Stimulated activated CD8-positive, alpha-beta memory T cell treated with anti-CD3 and anti-CD28 coated beads, Interleukin-7, amount 100 ng/mL, for 1 hour (primary cell): Measurements from ENCODE around the gene AP4M1.
"Not testable (repeated sequence)": the region's sequence is repeated elsewhere in the genome, so short reads cannot be mapped to it uniquely, and the experiment has no call there.

Experiments
- DNase-seq, 2 donors: peaks; one replicate each; pipeline ENCODE4 v3.0.0-alpha.2; 2020; ENCODE audit warnings: low read depth in 2 of 2

AP4M1 gene

DNA sequence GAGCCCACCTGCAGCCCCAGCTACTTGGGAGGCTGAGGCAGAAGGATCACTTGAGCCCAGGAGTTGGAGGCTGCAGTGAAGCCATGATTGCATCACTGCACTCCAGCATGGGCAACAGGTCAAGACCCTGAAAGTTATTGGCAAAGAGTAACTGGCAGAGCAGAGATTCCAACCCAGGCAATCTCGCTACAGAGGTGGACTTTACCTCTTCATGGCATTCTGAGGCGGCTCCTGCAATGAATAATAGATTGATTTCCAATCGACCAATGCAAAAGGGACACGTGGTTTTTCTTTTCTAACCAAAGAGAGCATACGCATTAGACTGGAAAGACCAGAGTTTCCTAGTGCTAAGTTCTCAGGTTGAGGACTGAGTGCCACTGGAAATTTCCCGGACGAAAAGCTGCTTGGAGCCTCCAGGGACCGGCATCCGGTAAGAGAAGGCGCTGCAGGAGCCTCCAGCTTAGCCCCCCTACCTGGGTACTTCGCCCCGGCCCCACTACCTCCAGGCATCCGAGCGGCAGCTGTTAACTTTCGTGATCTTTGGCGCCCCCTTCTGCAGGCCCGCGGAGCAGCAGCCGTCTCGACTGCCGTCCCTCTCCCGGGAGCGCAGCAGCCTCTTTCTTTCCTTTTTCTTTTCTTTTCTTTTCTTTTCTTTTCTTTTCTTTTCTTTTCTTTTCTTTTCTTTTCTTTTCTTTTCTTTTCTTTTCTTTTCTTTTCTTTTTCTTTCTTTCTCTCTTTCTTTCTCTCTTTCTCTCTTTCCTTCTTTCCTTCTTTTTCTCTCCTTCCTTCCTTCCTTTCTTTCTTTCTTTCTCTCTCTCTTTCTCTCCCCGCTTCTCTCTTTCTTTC, 29.4 kb downstream of the AP4M1 start:
- peak; percentile 77 for DNase-seq

DNA sequence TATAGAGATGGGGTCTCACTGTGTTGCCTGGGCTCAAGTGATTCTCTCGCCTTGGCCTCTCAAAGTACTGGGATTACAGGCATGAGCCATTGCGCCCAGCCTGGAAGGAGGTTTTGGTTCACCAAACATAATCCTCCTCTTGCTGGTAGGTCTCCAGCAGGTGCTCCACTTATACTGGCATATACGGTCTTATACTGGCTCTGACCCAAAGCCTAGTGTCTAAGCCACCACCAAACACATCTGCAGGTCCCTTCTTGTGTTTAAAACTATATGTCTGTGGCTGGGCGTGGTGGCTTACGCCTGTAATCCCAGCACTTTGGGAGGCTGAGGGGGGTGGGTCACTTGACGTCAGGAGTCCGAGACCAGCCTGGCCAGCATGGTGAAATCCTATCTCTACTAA, 30.7 kb downstream of the AP4M1 start:
- DNase-seq = no peak

DNA sequence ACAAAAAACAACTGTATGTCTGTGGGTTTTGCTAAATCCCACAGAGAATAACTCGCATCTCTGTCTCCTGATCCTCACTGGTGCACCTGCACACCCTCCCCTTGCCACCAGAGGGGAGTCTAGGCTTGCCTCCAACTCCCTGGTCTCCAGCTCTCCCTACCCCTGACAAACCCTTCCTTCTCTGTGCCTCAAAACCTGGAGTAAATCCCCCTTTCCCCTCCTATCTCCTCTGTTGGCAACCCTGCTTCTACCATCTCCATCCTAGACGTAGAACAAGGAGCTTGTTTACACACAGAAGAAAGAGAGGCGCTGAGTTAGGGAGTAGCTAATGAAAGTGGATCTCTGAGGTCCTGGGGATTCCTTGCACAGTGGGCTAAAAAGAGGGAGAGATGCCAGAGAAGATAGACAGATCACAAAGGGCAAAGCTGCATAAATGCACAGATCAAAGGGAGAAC, 31.3 kb downstream of the AP4M1 start:
- DNase-seq = peak in 1 of 2 donors; percentile 24

DNA sequence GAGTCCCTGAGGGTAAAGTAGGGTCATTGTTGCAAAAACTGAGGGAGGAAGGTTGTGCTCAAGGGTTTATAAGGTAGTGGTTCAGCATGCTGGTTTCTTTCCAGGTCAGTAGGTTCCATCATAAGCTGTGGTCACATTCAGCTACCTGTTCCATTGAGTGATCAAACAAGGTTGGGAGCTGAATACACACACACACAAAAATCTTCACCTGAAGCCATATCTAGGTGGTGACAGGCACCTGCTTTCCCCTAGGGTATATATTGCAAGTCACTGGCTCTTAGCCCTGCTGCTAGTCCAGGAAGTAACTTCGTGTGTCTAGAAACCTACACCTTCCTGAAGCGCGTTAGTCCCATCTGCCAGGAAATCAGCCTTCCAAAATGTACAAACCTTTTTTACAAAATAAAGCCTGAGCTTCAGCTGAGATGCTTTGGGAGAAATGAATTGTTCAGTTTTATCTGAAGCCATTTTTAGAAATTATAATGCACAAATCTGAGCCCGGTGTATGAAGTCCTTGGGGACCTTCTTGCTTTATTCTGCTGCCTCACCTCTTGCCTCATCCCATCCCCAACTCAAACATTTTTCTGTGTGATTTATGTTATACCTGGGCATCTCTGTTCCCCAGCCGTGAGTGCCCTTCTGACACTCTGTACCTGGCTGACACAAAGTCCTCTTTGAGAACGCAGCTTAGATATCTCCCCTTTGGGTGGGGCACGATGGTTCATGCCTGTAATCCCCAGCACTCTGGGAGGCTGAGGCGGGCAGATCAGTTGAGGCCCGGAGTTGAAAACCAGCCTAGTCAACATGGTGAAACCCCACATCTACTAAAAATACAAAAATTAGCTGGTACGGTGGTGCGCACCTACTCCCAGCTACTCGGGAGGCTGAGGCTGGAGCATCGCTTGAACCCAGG, 36.7 kb downstream of the AP4M1 start:
- DNase-seq = no peak

DNA sequence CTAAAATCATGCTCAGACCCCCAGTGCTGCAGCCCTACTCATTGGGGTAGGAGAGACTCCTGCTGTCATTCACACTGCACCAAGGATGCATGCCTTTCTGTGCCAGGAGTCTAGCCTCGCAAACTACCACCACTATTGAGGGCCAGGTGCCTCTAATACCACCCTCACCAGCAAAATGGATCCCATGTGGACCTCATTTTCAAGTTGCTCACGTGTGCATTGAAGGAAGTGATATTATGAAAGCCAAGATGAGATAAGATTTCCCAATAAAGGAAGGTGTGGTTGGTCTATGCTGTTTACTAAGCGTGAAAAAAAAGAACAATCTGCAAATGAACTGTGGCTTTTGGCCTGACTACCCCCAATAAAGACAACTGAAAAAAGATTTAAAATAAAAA, 40.1 kb downstream of the AP4M1 start:
- DNase-seq = no peak

DNA sequence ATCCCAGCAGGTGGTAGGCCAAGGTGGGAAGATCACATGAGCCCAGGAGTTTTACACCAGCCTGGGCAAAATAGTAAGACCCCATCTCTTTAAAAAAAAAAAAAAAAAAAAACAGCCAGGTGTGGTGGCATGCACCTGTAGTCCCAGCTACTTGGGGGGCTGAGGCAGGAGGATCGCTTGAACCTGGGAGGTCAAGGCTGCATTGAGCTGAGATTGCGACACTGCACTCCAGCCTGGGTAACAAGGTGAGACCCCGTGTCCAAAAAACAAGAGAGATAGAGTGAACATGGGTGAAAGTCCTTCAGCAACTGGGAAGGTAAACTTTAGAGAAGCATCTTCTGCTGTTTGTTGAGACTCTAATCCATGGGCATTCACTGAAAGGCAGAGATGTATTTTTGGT, 41.0 kb downstream of the AP4M1 start:
- no peak for DNase-seq

DNA sequence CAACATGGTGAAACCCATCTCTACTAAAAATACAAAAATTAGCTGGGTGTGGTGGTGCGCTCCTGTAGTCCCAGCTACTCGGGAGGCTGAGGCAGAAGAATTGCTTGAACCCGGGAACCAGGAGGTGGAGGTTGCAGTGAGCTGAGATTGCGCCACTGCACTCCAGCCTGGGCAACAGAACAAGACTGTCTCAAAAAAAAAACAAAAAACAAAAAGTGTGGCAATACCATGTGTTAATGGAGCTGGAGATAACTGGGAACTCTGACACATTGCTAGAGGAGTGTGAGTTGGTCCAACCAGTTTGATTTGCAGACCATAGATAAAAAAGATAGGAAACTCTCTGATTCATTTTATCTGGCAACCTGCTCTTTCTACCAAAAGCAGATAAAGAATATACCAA, 44.9 kb downstream of the AP4M1 start:
- DNase-seq = not testable (repeated sequence)

DNA sequence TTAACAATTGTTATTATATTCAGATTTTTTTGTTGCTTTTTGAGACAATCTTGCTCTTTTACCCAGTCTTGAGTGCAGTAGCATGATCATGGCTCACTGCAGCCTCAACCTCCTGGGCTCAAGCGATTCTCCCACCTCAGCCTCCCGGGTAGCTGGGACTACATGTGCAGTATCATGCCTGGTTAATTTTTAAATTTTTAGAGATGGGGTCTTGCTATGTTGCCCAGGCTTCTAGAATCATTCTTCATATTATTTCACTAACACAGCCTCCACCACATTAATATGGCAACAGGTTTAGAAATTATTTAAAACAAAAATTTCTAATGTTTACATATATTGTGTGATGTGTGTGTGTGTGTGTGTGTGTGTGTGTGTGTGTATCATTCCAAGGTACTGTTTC, 45.8 kb downstream of the AP4M1 start:
- no peak for DNase-seq

DNA sequence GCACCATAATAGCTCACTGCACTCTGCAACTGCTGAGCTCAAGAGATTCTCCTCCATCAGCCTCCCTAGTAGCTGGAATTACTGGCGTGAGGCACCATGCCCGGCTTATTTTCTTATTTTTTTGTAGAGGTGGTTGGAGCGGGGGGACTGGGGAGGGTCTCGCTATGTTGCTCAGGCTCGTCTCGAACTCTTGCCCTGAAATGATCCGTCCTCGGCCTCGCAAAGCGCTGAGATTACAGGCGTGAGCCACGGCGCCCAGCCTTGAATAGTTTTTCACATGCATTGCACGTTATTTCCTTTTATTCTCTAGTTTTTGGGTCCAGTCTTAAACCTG, 46.7 kb downstream of the AP4M1 start:
- DNase-seq = no peak

DNA sequence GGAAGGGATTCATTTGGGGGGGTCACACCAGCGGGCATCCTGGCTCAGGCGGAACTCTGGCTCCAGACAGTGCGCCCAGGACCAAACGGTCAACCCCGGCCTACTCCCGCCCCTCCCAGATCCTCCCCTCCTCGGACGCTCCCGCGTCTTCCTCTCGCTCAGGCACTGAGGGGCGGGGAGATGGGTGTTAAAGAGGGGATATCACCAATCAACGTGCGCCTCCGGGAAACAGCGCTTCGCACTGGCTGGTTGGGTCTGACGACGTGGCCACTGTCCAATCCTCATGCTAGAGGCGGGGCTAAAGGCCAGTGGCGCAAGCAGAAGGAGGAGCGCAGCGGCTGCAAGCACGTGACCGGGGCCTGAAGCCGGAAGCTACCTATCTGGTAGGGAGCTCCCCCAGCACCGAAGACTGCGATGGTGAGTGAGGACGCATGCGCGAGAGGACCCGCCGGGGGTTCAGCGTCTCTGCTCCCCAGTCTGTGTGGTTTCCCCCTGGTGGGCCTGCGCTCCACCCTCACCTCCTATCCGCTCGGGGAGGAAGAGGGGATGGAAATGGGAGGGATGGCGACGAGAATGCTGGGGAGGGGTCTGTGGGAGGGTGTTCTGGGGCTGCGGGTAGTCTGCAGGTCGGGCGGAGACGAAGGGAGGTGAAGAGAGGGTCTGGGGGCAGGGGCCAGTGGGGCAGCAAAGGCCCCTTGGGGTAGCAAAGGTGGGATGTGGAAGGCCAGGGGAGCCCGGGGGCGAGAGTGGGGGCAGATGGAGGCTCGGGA, 47.3 kb downstream of the AP4M1 start, which contains the start of gene LAMTOR4:
LAMTOR4 (plus strand) TSS at position 360 of the 770 bp plus-strand sequence; CDS start at position 415, 55 bp downstream.
- peak; percentile 91 to 92 for DNase-seq

DNA sequence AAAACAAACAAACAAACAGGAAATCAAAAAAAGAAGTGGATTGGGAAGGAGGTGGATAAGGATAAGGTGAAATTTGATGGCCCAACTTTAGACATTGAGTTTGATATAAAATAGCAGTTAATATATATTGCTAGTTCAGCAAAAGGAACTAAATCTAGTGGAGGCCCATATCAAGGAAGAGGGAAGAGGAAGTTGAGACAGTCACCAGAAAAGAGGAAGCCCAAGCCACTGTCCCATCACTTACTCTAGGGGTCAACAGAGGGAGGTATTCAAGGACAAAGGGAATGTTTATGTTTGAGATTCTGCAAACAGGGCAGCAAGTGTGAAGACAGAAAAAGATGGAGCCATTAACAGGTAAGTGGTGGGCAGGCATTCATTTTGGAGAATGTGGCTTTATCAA, 51.0 kb downstream of the AP4M1 start:
- DNase-seq = no peak

DNA sequence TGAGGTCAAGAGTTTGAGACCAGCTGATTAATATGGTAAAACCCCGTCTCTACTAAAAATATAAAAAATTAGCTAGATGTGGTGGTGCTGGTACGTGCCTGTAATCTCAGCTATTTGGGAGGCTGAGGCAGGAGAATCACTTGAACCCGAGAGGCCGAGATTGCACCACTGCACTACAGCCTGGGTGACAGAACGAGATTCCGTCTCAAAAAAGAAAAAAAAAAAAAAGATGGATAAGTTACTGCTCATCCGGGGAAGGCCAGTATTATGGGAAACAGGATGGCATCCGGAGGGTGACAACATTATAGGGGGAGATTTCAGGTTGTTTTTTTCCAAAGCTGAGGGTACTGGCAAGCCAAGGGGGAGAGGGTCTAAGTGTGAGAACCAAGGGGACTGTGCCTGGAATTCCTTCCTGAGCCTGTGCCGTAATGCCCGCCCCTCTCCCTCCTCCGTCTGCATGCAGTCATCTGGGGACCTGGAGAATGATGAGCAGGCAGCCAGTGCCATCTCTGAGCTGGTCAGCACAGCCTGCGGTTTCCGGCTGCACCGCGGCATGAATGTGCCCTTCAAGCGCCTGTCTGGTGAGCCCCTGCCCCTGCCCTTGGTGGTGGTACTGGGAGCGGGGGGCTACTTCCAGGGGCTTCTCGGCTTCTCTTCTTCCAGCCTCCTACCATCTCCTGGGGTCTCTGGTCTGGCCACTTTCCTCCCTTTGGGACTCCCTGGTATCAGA, 51.7 kb downstream of the AP4M1 start:
- no peak for DNase-seq

DNA sequence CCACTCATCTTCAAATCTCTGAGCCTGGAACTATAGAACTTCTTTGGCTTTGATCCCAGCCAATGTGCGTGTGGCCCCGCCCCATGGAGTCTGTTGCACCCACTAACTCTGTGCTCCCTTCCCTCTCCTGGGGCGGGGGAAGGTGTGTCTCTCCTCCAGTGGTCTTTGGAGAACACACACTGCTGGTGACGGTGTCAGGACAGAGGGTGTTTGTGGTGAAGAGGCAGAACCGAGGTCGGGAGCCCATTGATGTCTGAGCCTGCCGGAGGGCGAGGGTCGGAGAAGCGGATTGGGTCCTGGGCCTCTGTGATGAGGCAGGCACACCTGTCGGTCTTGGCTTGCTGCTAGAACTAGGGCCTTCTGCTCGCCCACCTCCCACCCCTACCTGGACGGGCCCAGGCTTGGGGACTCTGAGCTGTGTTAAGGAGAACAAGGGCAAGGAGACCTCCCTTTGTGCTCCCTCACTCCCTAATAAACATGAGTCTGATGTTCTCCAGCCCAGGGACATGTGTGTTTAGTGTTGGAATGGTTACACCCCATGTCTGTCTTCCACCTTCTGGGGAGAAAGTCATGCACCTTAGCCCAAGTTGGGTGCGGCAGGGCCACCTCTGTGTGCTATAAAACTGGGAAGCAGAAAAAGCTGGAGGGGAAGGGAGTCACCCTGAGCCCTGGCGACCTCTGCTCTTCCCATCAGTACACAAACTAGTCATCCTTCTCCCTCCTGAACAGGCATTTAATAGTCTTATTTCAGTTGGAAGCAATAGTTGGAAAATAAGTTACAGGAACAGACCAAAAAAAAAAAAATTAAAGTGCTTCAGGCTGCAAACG, 52.5 kb downstream of the AP4M1 start:
- no peak for DNase-seq

DNA sequence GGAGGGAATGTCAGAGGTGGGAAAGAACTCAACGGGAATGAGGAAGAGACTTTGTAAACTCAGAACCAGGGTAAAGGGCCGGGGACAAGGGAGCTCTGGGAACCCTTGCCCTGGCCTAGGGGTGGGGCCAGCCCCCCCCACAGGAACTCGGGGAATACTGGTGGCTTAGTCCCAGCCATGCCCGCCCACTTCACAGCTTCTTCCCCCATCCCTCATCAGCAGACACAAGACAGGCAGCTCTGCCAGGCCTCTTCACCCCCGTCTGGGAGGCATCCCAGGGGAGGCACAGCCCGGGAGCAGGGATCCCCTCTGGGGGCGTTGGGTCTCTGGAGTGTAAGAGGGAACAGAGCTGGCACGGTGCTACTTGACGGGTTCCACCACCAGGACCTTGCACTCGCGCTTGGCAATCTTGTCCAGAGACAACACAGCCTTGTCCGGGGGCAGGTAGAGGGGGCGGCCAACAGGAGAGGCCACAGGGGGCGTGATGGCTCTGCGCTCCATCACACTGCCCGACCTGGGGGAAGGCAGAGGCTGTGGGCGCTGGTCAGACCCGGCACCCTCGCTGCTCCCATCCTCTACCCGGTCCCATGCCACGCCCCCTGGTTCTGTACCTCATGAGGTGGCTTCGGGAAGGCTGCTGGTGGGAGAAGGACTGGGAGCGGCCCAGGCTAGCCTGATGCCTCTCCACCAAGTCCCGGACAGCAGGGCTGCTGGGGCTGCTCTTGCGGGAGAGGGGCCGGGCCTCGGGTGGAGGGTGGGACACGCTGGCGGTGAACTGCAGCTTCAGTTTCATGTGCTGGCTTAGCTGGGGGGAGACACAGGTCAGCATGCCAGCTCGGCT, 53.4 kb downstream of the AP4M1 start:
- DNase-seq = no peak

DNA sequence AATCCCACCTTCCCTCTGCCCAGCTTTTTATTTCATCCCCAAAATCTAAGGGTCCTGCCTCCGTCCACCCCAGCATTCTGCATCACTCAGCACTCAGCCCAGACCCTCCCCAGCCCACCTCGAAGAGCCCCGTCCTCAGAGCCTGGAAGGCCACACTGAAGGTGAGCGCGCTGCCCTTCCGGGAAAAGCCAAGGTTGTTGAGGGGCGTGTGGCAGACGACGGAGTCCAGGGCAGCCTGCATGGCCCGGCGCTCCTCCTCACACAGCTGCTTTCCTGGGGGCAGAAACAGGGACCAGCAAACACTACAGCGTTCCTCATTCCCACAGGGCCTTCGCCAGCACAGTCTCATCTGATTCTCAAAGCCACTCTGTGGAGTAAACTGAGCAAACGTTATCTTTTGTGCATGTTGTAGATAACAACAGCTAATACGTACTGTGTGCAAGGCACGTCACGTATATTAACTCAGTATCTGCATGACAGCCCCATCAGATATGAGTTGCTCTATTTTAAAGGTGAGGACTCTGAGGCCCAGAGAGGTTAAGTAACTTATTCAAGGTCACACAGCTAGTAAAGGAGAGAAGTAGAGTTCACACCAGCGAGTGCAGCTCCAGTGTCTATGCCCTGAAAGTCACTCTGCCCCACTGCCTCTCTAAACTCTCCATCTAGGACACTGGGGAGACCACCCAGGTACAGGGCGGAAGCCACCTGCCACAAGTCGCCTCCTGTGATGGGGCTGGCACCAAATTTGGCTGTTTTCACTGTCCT, 54.3 kb downstream of the AP4M1 start:
- DNase-seq = no peak

DNA sequence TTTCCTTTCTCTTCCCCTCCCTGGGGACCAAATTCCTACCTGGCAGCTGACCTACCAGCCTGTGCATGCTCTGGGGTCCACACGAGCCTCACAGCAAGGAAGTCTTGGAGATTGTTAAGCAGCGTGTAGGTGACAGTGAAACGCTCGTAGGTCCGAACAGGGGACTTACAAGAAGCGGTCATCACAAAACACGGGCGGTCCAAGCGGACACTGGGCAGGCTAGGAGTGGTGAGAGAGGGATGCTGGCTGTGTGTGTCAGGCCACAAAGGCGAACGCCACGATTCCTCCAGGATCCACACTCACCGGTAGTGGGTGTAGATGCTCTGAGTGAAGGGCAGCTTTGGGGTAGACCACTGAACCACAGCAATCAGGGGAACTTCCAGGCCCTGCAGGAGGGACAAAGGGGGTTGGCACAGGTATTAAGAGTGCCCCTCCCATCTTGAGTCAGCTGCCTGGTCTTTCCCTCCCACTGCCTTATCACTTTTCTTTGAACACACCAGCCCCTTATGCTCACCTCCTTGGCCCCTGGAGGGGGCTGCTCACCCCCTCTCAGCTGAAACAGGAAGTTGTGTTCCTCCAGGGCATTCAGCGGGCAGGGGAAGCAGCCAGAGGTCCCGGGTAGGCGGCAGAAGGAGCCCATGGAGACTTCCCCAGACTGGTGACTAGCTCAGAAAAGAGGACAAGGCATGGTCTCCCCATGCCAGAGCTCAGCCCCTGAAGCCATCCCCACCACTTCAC, 55.1 kb downstream of the AP4M1 start:
- DNase-seq = no peak

DNA sequence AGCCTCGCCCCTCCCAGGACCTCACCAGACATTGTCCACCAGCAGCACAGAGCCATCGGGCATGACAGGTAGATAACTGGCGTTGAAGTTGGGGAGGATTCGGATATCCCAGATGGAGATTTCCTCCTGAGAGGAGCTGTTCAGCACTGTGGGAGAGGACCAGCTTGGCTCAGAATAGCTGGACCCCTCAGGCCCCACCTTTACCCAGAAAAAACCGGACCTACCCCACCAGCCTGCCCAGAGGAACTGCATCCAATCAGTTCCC, 55.6 kb downstream of the AP4M1 start:
- no peak for DNase-seq
